A673 (cell line): ENCODE measurements around the gene ACSM2A. TPM values are rescaled to one million over a fixed set of nuclear protein-coding genes. Genes with fewer than 3 reads are reported as not detected.

Source experiments
- BruUV-seq: library from RNA; stranded (reverse); fragments of 400-500 nt; replicated peaks from 2 replicates; lab custom pipeline; 2021; lab: Mats Ljungman, UMichigan
- CTCF ChIA-PET: fragments of 300-600 bp; sonication (Branson Sonifier 250); formaldehyde crosslinking; loops from one replicate; lab custom pipeline; 2022; ENCODE audit warnings: antibody characterized with exemption; lab: Charles Lee
- POLR2A ChIA-PET: fragments of 300-600 bp; sonication (Branson Sonifier 250); formaldehyde crosslinking; loops from one replicate; lab custom pipeline; 2022; ENCODE audit warnings: antibody characterized with exemption; ENCODE audit not compliant: low non-redundant PET; lab: Charles Lee
- DNase-seq: peaks from one replicate; pipeline ENCODE4 v3.0.0-alpha.2; 2015; ENCODE audit warnings: low spot score
- H3K27ac ChIP-seq: fragments of 200-600 bp; sonication (generic); 2 replicates; pipeline ENCODE4 v1.5.1; 2016; ENCODE audit warnings: mixed run types, low read depth, mild to moderate bottlenecking, mixed read lengths, antibody characterized with exemption, low read length; ENCODE audit not compliant: poor library complexity, severe bottlenecking
- H3K27me3 ChIP-seq: fragments of 200-600 bp; sonication (generic); replicated peaks from 2 replicates; pipeline ENCODE4 v1.6.1; 2017; ENCODE audit warnings: mixed run types, low read depth, mild to moderate bottlenecking, mixed read lengths, antibody characterized with exemption, low read length; ENCODE audit not compliant: insufficient read depth, poor library complexity
- H3K36me3 ChIP-seq: fragments of 200-600 bp; sonication (generic); 2 replicates; pipeline ENCODE4 v1.6.1; 2016; ENCODE audit warnings: mixed run types, mild to moderate bottlenecking, mixed read lengths, antibody characterized with exemption, low read length; ENCODE audit not compliant: insufficient read depth, poor library complexity, severe bottlenecking
- H3K4me1 ChIP-seq: fragments of 200-600 bp; sonication (generic); 2 replicates; pipeline ENCODE4 v1.6.1; 2017; ENCODE audit warnings: mixed run types, mild to moderate bottlenecking, mixed read lengths, antibody characterized with exemption, low read length; ENCODE audit not compliant: insufficient read depth, poor library complexity, severe bottlenecking
- H3K4me3 ChIP-seq: fragments of 200-600 bp; sonication (generic); 2 replicates; pipeline ENCODE4 v1.5.1; 2016; ENCODE audit warnings: low read depth, mixed run types, mild to moderate bottlenecking, mixed read lengths, low read length; ENCODE audit not compliant: poor library complexity, severe bottlenecking
- H3K9me3 ChIP-seq: fragments of 200-600 bp; sonication (generic); 2 replicates; pipeline ENCODE4 v1.6.1; 2016; ENCODE audit warnings: mixed run types, low read depth, mild to moderate bottlenecking, mixed read lengths, antibody characterized with exemption, low read length; ENCODE audit not compliant: poor library complexity, severe bottlenecking
- CTCF ChIP-seq: fragments of 300-800, 200-600 bp; sonication (generic); conservative IDR thresholded peaks from 2 replicates; pipeline ENCODE4 v1.5.1; 2017; ENCODE audit warnings: low read depth, mild to moderate bottlenecking, antibody characterized with exemption, low read length, moderate library complexity, mixed read lengths
- EZH2 ChIP-seq: fragments of 200-600 bp; sonication (generic); IDR thresholded peaks from 2 replicates; pipeline ENCODE4 v1.6.1; 2017; ENCODE audit warnings: borderline replicate concordance, low read depth, mild to moderate bottlenecking, mixed read lengths, antibody characterized with exemption, low read length; ENCODE audit not compliant: poor library complexity, severe bottlenecking
- intact Hi-C: fragments of 100-400 bp; cut with micrococcal nuclease; formaldehyde crosslinking; loops from one replicate; pipeline ENCODE4 v1.10.0; 2022; ENCODE audit not compliant: unreplicated experiment
- total RNA-seq: library from RNA; stranded (reverse); gene quantifications from 2 replicates; pipeline ENCODE4 v1.2.3, GENCODE V29; 2021

ACSM2A gene
- total RNA-seq, 1 experiment from 2014 or later: not detected

GRCh38 chr16:20409398-20410120 lies 41.8 kb upstream of the ACSM2A start, which contains the start of gene ACSM5:
Gene ACSM5 (plus strand): TSS chr16:20409534. CDS start chr16:20411485, 1,951 bp downstream.
- no peaks in the 10 kb centered on the region for H3K27me3 ChIP-seq
- no TSS peak for BruUV-seq
- no peak for DNase-seq
- H3K4me3 ChIP-seq: no peak within 1 kb of the TSS
- no peak within 1 kb of the TSS for H3K27ac ChIP-seq
- H3K4me1 ChIP-seq: no peaks in the 10 kb centered on the region
- intact Hi-C loops: no loop called here
- ChIA-PET POLR2A (no interaction called here), CTCF (no interaction called here)
- no peaks in the 10 kb centered on the region for H3K9me3 ChIP-seq
- TF ChIP-seq EZH2 (no peak), CTCF (no peak)
- no peaks in the 10 kb centered on the region for H3K36me3 ChIP-seq

GRCh38 chr16:20410121-20410723 lies 41.1 kb upstream of the ACSM2A start:
- H3K4me1 ChIP-seq: no peaks in the 10 kb centered on the region
- intact Hi-C loops: no loop called here
- no peaks in the 10 kb centered on the region for H3K27me3 ChIP-seq
- ChIA-PET CTCF (no interaction called here), POLR2A (no interaction called here)
- no peaks in the 10 kb centered on the region for H3K36me3 ChIP-seq
- no peak overlapping the region for H3K4me3 ChIP-seq
- DNase-seq: no peak
- TF ChIP-seq EZH2 (no peak), CTCF (no peak)
- no TSS peak for BruUV-seq
- H3K9me3 ChIP-seq: no peaks in the 10 kb centered on the region
- no peak overlapping the region for H3K27ac ChIP-seq

GRCh38 chr16:20411055-20411454 lies 40.3 kb upstream of the ACSM2A start:
- no peaks in the 10 kb centered on the region for H3K9me3 ChIP-seq
- no peak overlapping the region for H3K4me3 ChIP-seq
- TF ChIP-seq CTCF (no peak), EZH2 (no peak)
- H3K27me3 ChIP-seq: no peaks in the 10 kb centered on the region
- intact Hi-C loops: no loop called here
- ChIA-PET CTCF (no interaction called here), POLR2A (no interaction called here)
- BruUV-seq: no TSS peak
- no peaks in the 10 kb centered on the region for H3K36me3 ChIP-seq
- no peak for DNase-seq
- H3K27ac ChIP-seq: no peak overlapping the region
- no peaks in the 10 kb centered on the region for H3K4me1 ChIP-seq
